ENCODE measurements around the gene CSF1R.
"Not testable (repeated sequence)": the region's sequence is repeated elsewhere in the genome, so short reads cannot be mapped to it uniquely, and the experiment has no call there.

The CSF1R gene

DNA sequence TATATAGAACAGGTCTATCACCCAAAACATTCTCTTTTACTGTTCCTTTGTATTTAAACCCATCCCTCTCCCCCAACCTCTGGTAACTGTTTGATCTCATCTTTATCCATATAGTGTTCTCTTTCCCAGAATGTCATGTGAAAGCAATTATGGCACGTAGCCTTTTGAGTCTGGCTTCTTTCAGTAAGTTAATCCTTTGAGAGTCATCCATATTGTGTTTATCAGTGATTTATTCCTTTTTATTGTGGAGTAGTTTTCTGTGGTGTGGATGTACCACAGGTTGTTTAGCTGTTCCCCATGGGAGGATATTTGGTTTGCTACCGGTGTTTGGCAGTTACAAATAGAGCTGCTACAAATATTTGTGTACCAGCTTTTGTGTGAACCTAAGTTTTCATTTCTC, 47.8 kb downstream of the CSF1R start:
- TF ChIP-seq POLR2A (IDR thresholded peaks at IDR 0.05; ENCODE audit: low read depth, low read length) = no peak
- DNase-seq (ENCODE audit: insufficient read length, low spot score) (no peak), FAIRE-seq (no peak)

DNA sequence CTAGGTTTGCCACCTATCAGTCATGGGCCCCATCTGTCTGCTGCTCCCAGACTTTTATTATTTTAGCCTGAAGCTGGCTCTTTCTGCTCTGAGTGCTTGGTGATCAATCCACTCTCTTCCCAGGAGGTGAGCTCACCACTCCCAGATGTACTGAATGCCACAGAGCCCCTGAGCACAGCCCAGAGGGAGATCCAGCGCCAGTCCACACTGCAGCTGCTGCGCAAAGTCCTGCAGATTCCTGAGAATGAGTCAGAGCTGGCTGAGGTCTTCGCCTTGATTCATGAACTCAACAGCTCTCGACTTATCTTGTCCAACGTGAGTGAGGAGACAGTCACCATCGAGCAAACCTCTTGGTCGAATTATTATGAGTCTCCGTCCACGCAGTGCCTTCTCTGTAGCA, 49.8 kb downstream of the CSF1R start:
- TF ChIP-seq POLR2A (IDR thresholded peaks at IDR 0.05; ENCODE audit: low read depth, low read length) = no peak
- DNase-seq (ENCODE audit: insufficient read length, low spot score) (peak; percentile 90), FAIRE-seq (peak; percentile 96)

DNA sequence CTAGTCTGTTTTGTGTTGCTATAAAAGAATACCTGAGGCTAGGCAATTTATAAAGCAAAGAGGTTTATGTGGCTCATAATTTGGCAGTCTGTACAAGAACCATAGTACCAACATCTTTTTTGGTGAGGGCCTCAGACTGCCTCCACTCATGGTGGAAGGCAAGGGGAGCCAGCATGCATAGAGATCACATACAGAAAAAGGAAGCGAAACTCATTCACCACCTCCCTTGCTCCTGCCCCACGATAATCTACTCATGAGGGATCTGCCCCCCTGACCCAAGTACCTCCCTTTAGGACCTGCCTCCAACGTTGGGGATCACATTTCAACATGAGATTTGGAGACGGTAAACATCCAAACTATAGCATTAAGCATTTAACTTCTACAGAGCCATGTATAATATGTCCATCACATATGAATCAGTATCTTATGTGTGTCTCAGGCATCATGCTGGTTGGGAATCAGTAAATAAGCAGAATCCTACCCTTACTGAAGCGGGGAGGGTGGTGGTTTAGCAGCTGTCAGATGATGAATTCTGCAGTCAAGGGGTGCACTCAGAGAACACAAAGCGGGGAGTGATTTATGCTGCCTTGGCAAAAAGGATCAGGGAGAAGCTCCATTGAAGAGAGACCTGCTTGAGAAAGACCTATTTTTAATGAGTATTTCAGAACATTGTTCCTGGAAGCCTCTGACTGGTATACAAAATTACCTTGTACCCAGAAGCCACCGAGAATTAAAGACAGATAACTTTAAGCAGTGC, 51.0 kb downstream of the CSF1R start:
- no peak for TF ChIP-seq POLR2A (IDR thresholded peaks at IDR 0.05; ENCODE audit: low read depth, low read length)
- DNase-seq (ENCODE audit: insufficient read length, low spot score) (no peak), FAIRE-seq (no peak)

DNA sequence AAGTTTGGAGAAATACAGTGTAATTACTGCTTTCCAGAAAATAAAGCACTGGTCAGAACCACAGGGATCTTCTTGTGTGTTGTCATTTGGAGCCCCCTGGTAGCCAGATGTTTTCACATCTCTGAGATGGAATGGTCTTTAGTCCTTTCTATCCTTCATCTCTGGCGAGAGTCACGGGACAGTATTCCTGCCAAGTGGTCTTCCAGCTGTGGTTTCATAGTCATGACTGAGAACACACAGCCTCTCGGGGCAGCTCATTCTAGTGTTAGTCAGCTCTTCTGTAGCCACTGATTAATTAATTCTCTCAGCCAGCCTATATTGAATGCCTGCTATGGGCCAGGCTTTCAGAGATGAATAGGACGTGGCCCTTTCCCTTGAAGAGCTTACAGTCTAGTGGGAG, 51.7 kb downstream of the CSF1R start:
- DNase-seq (ENCODE audit: insufficient read length, low spot score) (no peak), FAIRE-seq (no peak)
- TF ChIP-seq POLR2A (IDR thresholded peaks at IDR 0.05; ENCODE audit: low read depth, low read length) = no peak

DNA sequence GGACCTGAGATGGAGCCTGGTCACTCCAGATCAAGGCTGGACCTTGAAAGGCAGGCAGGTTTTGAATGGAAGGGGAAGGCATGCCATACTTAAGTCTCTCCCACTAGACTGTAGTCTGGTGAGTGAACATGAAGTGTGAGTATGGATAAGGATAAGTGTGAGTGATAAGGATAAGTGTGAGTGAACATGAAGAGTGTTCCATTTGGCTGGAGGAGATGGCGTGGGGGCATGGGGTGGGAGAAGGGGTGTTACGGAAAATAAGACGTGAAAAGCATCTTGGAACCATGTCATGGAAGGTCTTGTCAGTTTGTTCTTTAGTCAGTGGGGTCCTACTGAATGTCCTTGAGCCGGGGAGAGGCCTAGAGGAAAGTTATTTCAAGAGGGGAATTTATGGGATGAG, 53.0 kb downstream of the CSF1R start:
- FAIRE-seq (no peak), DNase-seq (ENCODE audit: insufficient read length, low spot score) (no peak)
- TF ChIP-seq POLR2A (IDR thresholded peaks at IDR 0.05; ENCODE audit: low read depth, low read length) = no peak

DNA sequence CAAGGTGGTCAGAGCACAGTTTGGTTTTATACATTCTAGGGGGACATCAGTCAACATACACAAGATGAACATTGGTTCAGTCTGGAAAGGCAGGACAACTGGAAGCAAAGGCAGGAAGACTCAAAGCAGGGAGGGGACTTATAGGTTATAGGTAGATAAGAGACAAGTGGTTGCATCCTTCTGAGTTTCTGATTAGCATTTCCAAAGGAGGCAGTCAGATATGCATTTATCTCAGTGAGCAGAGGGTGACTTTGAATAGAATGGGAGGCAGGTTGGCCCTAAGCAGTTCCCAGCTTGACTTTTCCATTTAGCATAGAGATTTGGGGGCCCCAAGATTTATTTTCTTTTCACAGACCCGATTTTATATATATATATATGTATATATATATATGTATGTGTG, 58.3 kb downstream of the CSF1R start:
- DNase-seq (ENCODE audit: insufficient read length, low spot score); FAIRE-seq: not testable (repeated sequence)

DNA sequence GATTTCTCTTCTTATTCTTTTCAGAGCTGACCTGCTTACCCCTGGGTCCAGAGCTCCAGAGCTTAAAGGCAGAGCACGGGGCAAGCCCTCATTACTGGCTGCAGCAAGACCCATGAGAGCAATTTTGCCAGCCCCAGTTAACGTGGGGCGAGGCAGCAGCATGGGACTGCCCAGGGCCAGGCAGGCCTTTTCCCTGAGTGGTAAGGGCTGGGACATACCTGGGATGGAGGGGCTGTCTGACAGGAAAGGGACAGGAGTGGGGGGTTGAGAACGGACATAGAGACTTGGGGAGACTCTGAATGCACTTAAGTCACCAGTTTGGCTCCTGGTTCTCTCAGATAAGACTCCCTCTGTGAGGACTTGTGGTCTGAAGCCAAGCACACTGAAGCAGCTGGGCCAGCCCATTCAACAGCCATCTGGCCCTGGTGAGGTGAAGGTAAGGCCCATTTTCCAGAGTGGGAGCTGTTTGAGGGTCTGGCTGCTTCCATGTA, 59.6 kb downstream of the CSF1R start:
- FAIRE-seq (no peak), DNase-seq (ENCODE audit: insufficient read length, low spot score) (no peak)
- TF ChIP-seq POLR2A (IDR thresholded peaks at IDR 0.05; ENCODE audit: low read depth, low read length) = no peak

DNA sequence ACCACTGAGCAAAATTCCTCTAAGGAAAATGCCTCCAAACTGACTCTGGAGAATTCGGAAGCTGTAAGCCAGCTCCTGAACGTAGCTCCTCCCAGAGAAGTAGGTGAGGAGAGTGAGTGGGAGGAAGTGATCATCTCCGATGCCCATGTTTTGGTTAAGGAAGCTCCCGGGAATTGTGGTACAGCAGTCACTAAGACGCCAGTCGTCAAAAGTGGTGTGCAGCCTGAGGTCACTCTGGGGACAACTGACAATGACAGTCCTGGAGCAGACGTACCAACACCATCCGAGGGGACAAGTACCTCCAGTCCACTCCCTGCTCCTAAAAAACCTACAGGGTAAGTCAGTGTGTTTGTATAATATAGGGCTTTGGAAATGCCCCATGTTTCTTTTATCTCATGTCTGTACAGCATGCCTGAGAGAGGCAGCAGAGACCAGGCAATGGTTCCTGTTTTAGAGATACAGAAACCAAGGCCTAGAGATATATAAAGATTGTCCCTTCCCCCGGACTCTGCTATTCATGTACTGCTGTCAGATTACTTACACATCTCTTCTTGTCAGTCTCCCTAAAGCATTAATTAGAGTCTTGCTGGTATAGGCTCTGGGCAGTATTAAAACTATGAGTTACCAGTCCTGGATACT, 61.9 kb downstream of the CSF1R start:
- DNase-seq (ENCODE audit: insufficient read length, low spot score) (no peak), FAIRE-seq (no peak)
- no peak for TF ChIP-seq POLR2A (IDR thresholded peaks at IDR 0.05; ENCODE audit: low read depth, low read length)

DNA sequence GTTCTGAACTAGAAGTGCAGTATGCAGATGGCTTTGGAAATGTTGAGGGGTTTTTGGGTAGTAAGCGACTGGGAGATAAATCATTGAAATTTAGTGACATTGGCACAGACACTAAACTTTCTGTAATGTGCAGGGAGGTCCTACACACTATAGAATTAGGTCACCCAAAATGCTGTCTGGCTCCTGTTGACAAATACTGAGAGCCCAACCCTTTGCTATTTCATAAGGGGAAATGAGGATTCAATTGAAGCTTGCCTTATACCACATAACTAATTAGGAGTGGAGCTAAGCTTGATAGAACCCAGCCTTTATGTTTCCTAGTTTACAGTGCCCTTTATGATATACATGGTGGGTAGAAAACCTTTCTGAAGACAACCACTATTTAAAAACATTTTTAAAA, 63.2 kb downstream of the CSF1R start:
- no peak for DNase-seq (ENCODE audit: insufficient read length, low spot score)
- TF ChIP-seq POLR2A (IDR thresholded peaks at IDR 0.05; ENCODE audit: low read depth, low read length) = no peak
- no peak for FAIRE-seq

DNA sequence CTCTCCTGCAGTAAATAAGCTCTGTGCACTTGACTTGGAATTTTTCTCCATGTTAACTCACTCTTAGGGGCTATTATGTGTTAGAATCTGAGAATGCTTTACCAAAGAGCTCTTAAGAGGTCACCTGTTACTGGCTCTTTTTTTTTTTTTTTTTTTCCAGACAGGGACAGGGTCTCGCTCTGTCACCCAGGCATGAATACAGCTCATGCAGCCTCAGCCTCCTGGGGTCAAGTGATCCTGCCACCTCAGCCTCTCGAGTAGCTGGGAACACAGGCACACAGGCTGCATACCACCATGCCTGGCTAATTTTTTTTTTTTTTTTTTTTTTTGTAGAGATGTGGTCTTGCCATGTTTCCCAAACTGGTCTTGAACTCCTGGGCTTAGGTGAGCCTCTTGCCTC, 63.7 kb downstream of the CSF1R start:
- no peak for TF ChIP-seq POLR2A (IDR thresholded peaks at IDR 0.05; ENCODE audit: low read depth, low read length)
- DNase-seq (ENCODE audit: insufficient read length, low spot score) (no peak), FAIRE-seq (no peak)

DNA sequence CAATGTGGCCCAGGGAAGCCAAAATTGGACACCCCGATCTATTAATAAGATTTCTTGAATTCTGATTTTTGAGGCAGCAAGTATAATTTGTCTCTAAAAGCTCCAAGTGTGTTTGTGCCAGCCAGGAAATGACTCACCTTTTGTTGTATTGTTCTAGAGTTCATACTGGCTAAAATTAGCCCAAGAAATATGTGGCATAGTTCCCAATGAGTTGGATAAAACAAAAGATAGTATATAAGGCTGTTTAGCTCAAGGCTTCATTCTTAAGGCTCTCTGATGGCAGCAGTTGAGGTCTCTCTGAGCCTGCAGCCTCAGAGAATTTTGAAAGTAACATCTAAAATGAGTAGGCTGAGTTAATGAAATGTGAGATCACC, 64.2 kb downstream of the CSF1R start:
- DNase-seq (ENCODE audit: insufficient read length, low spot score) = no peak
- FAIRE-seq = peak; percentile 55
- TF ChIP-seq POLR2A (IDR thresholded peaks at IDR 0.05; ENCODE audit: low read depth, low read length) = no peak

DNA sequence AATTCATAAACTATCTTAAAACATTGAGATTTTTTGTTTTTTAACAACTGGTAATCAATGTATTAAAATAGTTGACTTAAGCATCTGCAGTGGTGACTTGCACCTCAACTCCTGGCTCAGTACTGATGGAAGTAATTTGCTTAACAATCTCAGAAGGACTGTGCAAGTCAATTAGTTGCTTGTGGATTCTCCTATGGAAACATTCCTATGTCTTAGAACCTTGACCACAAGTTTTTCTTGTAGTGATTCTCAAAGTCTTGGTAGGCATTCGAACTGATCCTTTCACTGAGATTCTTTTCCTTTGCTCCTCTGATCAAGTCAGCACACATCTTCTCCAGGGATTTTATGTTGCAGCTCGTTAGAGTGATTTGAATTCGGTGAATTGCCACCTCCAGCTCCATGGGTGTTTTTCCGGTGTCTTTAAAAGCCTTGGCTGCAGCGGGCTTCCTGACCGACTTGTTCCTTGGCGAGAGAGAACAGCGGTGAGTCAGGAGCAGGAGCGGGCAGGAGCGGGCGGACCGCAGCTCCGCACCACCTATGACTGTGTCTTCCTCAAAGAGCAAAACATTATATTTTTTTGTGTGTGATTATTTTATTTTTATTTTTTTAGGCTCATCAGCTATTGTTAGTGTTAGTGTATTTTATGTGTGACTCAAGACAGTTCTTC, 64.7 kb downstream of the CSF1R start:
- FAIRE-seq (peak; percentile 66), DNase-seq (ENCODE audit: insufficient read length, low spot score) (no peak)
- TF ChIP-seq POLR2A (IDR thresholded peaks at IDR 0.05; ENCODE audit: low read depth, low read length) = no peak

DNA sequence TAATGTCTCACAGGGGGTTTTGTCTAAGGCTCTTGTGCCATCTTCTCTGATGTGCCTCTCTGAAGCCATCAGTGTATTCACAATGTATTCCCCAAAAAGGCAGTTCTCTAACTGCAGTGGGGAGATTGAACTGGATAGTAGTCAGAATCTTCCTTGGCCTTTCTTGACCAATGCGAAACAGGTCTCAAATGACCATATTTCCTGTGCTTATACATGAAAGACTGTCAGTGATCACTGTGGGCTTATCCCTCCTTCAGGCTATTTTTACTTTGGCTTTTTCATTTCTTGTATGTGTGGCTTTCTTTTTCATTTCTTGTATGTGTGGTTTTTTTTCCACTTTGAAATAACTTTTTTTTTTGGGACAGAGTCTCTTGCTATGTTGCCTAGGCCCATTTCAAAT, 66.1 kb downstream of the CSF1R start:
- no peak for TF ChIP-seq POLR2A (IDR thresholded peaks at IDR 0.05; ENCODE audit: low read depth, low read length)
- FAIRE-seq (no peak), DNase-seq (ENCODE audit: insufficient read length, low spot score) (no peak)

DNA sequence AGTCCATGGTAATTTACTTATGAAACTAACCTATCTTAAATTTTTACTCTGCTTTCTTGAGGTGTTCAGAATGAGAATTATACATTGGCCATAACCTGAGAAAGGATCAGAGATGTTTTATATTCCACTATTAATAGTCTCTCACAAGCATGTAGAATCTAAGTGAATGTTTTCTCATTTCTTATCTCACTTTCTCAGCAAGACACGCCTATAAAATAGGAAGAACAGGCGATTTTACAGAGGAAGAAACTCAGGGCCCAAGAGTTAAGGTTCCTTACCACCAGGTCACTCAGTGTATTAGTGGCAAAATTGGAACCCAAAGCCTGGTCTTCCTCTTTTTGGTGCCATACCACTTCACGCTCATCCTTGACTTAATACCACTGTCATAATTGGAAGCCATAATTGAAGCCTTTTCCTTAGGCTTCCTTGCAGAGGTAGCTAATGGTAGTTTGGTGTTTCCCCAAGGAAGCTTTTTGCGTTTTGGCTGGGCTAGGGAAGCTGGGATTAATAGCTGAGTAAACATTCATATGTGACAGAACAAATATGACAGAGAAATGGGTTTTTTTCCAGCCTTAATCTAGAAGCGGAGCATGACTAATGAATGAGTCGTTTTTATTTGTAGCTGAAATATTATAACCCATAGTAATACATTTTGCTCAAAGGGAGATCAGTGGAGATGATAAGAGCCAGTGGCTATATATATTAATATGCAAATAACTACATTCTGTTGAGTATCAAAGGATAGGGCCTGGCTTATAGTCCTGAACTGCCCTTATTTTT, 68.9 kb downstream of the CSF1R start:
- DNase-seq (ENCODE audit: insufficient read length, low spot score) (no peak), FAIRE-seq (no peak)
- no peak for TF ChIP-seq POLR2A (IDR thresholded peaks at IDR 0.05; ENCODE audit: low read depth, low read length)

All from H54 (cell line).